ENCODE data around the gene MGAT4C.

MGAT4C gene

GRCh38 chr12:86179855-86180254, 76.3 kb downstream of the MGAT4C start:
- TF ChIP-seq CTCF (IDR thresholded peaks at IDR 0.05; ENCODE audit: low read depth, low read length, missing control alignments): no peak
- no peak overlapping the region for H3K4me3 ChIP-seq (replicated peaks; ENCODE audit: low read depth, low read length)
- no peak for DNase-seq (ENCODE audit: extremely low read depth, low read depth)

GRCh38 chr12:86174188-86174587, 82.0 kb downstream of the MGAT4C start:
- no peak for DNase-seq (ENCODE audit: extremely low read depth, low read depth)
- no peak overlapping the region for H3K4me3 ChIP-seq (replicated peaks; ENCODE audit: low read depth, low read length)
- no peak for TF ChIP-seq CTCF (IDR thresholded peaks at IDR 0.05; ENCODE audit: low read depth, low read length, missing control alignments)

- DNase-seq (ENCODE audit: extremely low read depth, low read depth): no peak
Measured at GRCh38 chr12:86172913-86173443, 83.2 kb downstream of the MGAT4C start.

GRCh38 chr12:86170051-86170450, 86.1 kb downstream of the MGAT4C start:
- TF ChIP-seq CTCF (IDR thresholded peaks at IDR 0.05; ENCODE audit: low read depth, low read length, missing control alignments): no peak
- no peak for DNase-seq (ENCODE audit: extremely low read depth, low read depth)
- H3K4me3 ChIP-seq (replicated peaks; ENCODE audit: low read depth, low read length): no peak overlapping the region

More at GRCh38 chr12:86172913-86173443, 83.2 kb downstream of the MGAT4C start:
- no peak for TF ChIP-seq CTCF (IDR thresholded peaks at IDR 0.05; ENCODE audit: low read depth, low read length, missing control alignments)
- H3K4me3 ChIP-seq (replicated peaks; ENCODE audit: low read depth, low read length): no peak overlapping the region

- DNase-seq (ENCODE audit: extremely low read depth, low read depth): no peak
- TF ChIP-seq CTCF (IDR thresholded peaks at IDR 0.05; ENCODE audit: low read depth, low read length, missing control alignments): no peak
- no peak overlapping the region for H3K4me3 ChIP-seq (replicated peaks; ENCODE audit: low read depth, low read length)
Measured at GRCh38 chr12:86158956-86159355, 97.2 kb downstream of the MGAT4C start.

GRCh38 chr12:86154620-86155019, 101.6 kb downstream of the MGAT4C start:
- no peak for DNase-seq (ENCODE audit: extremely low read depth, low read depth)
- no peak for TF ChIP-seq CTCF (IDR thresholded peaks at IDR 0.05; ENCODE audit: low read depth, low read length, missing control alignments)

GRCh38 chr12:86148612-86149011, 107.6 kb downstream of the MGAT4C start:
- DNase-seq (ENCODE audit: extremely low read depth, low read depth): no peak
- no peak for TF ChIP-seq CTCF (IDR thresholded peaks at IDR 0.05; ENCODE audit: low read depth, low read length, missing control alignments)
- no peak overlapping the region for H3K4me3 ChIP-seq (replicated peaks; ENCODE audit: low read depth, low read length)

More at GRCh38 chr12:86154620-86155019, 101.6 kb downstream of the MGAT4C start:
- no peak overlapping the region for H3K4me3 ChIP-seq (replicated peaks; ENCODE audit: low read depth, low read length)
